ENCODE measurements around the gene ERMARD.

DNA sequence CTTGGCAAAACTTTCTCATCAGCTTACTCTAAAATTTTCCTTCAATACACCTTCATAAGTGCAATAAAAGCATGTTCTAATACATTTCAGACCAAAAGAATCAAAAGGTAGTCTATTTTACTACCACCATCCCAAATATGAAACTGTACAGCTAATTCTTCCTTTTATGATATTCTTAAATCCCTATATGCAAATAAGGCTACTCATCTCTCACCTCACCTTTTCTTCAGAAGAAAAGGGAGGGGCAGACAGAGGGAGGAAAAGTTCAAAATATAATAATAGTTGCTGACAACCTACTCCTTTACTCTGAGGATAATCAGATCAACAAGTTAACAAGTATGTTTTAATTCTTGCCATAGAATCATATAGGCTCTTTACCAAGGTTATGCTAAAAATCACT is 42.1 kb upstream of the ERMARD start:
- TF ChIP-seq, protein P1, sequence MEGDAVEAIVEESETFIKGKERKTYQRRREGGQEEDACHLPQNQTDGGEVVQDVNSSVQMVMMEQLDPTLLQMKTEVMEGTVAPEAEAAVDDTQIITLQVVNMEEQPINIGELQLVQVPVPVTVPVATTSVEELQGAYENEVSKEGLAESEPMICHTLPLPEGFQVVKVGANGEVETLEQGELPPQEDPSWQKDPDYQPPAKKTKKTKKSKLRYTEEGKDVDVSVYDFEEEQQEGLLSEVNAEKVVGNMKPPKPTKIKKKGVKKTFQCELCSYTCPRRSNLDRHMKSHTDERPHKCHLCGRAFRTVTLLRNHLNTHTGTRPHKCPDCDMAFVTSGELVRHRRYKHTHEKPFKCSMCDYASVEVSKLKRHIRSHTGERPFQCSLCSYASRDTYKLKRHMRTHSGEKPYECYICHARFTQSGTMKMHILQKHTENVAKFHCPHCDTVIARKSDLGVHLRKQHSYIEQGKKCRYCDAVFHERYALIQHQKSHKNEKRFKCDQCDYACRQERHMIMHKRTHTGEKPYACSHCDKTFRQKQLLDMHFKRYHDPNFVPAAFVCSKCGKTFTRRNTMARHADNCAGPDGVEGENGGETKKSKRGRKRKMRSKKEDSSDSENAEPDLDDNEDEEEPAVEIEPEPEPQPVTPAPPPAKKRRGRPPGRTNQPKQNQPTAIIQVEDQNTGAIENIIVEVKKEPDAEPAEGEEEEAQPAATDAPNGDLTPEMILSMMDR (IDR thresholded peaks at IDR 0.05; ENCODE audit: extremely low read depth in 1 of 2, insufficient read depth in 1 of 2, low read depth in 1 of 2, low read length in 2 of 2) = no peak
- no peak for TF ChIP-seq POLR2A (IDR thresholded peaks at IDR 0.05; ENCODE audit: low read depth, low read length)
- TF ChIP-seq POLR2AphosphoS5 (IDR thresholded peaks at IDR 0.05; ENCODE audit: insufficient read depth, low read depth, low read length) = no peak
- TF ChIP-seq, protein P2, sequence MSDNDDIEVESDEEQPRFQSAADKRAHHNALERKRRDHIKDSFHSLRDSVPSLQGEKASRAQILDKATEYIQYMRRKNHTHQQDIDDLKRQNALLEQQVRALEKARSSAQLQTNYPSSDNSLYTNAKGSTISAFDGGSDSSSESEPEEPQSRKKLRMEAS (IDR thresholded peaks at IDR 0.05; ENCODE audit: insufficient read depth, insufficient read length) = no peak

All from endothelial cell of umbilical vein (primary cell).